H1 (cell line): ENCODE data around the gene KRTAP5-6. TPM values are rescaled to one million over a fixed set of nuclear protein-coding genes. Genes with fewer than 3 reads are reported as not detected.

ENCODE experiments used
- BCL11A ChIP-seq, 2 experiments: IDR thresholded peaks; one replicate each; pipeline ENCODE4 v1.6.1; 2011; ENCODE audit warnings: low read depth in 2 of 2, low read length in 2 of 2, mild to moderate bottlenecking in 2 of 2
- BRCA1 ChIP-seq: IDR thresholded peaks from 2 replicates; pipeline ENCODE4 v1.6.1; 2012; ENCODE audit warnings: low read depth, low read length, improper control_type of control experiment
- CHD7 ChIP-seq: fragments of 300-600 bp; sonication (generic); IDR thresholded peaks from 2 replicates; pipeline ENCODE4 v1.7.1; 2012; ENCODE audit warnings: low read length, moderate library complexity, mild to moderate bottlenecking, inconsistent platforms; ENCODE audit not compliant: insufficient replicate concordance
- polyA plus RNA-seq, 7 experiments: library from polyadenylated mRNA; depleted of rRNA in 3 of 7; stranded (reverse) in 5 of 7; unstranded in 2 of 7; fragments of >200 nt in 5 of 7; fragments of 200-250 nt in 2 of 7; gene quantifications; 1 replicate in 5 of 7; 2 replicates in 1 of 7; 4 replicates in 1 of 7; pipeline versions ENCODE4 v1.2.1 to v1.2.3, GENCODE V29; 2011 to 2013; ENCODE audit warnings: missing spikeins in 2 of 7, mixed read lengths in 2 of 7
- total RNA-seq: library from RNA; stranded (reverse); fragmentation: NEBNext Ultra II Directional; extraction: Animal tissue kit (Norgen Biotek cat#: 25700); gene quantifications from 2 replicates; pipeline ENCODE4 v1.2.1, GENCODE V29; 2021

KRTAP5-6 gene
- total and polyA plus RNA-seq, 2 of the 8 experiments (the other 6 are each of a cell fraction or from before 2014, with no cell fraction given) = not detected

GRCh38 chr11:1672613-1673350, 24.2 kb upstream of the KRTAP5-6 start (continued):
- TF ChIP-seq CHD7 = no peak
- TF ChIP-seq BCL11A (IDR thresholded peaks at IDR 0.05; ENCODE audit: low read depth in 2 of 2, low read length in 2 of 2) = no peak
- TF ChIP-seq BRCA1 = no peak
